Activated CD4-positive, CD25-positive, alpha-beta regulatory T cell treated with anti-CD3 and anti-CD28 coated beads, Interleukin-2, amount 50 U/mL, for 24 hours (primary cell): Measurements from ENCODE around the gene MAD2L1BP.

ENCODE experiments used
- ATAC-seq, 2 donors: fragments of 150-1000 bp; cut with Tn5 transposase; one replicate each; pipeline ENCODE4 v1.10.0; 2021; ENCODE audit warnings: mild to moderate bottlenecking in 1 of 2, moderate library complexity in 1 of 2

MAD2L1BP gene

GRCh38 chr6:43667245-43668150, 31.9 kb downstream of the MAD2L1BP start:
- peak; percentile 69 to 73 for ATAC-seq

DNA sequence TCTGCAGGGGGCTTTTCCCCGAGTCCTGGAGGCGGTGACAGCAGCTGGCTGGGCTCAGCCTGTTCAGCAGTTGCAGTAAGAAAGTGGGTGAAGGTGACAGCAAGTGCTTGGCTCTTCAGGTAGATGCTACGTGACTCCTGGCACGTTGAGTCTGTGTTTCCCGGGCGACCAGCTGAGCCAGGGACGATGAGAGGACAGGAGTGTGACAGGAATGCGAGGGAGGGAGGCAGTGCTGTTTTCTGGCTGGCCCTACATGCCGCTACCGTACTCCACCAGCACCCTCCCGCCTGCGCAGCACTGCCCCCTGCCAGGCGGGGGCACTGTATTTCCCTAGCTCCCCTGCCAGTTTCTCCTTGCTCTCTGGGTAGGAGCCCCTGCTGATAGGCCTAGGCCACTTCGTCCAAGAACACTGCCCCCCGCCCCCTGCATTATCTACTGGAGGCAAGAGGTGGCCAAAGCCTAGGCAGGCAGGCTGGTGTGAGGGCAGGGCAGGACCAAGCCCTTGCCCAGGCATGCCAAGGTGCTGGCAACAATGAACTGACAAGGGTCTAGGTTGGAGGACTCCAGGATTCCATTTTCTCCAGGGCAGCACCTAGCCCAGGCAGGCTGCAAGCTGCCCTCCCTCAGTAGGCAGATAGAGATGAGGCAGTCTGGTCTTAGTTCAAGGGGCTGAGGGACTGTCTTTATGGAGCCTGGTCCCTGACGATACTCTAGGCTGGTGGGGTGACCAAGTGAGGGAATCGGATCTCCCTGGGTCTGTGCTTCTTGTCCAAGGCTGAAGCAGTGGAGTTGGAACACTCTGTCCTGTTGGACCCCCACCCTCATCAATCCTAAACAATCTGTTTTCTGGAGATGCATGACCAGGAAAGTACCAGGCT, 32.8 kb downstream of the MAD2L1BP start:
- ATAC-seq, result peak; percentile 50 to 51

DNA sequence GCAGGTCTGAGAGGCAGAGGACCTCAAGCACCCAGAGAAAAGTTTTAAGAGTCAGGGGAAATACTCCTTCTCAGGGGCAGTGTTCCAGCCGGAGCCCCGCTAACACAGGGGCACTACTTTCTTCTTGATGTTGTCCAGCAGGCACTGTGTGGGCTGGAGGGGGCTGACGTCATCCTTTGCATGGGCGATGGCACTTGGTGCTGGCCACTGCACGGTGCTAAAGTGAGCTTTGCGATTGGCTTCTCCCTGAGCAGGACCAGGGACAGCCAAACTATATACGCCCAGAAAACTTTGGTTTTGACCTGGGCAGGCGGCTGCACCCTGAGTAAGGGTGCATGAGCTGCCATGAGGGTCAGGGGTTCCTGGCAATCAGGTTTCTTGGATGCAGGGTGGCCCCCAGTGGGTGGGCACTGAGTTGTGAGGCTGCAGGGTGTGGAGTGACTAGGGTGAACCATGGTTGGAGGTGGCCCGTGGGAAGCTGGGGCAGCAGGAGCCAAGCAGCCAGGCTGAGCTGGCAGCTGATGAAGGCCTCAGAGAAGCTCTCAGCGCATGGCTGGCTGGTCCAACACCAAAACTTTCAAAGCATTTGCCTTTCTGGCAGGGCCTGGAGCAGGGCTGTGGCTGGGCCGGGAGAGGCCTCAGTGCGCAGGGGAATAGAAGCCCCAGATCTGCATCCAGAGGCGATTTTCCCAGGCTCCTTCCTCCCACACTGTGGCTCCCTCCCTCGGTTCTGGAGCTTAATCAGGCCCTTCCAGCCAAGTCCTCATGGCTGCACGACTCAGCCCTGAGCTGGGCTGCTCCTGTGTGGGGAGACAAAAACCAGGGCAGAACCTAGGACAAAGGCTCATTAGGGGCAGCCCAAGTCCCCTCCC, 33.6 kb downstream of the MAD2L1BP start:
- ATAC-seq, result no peak

DNA sequence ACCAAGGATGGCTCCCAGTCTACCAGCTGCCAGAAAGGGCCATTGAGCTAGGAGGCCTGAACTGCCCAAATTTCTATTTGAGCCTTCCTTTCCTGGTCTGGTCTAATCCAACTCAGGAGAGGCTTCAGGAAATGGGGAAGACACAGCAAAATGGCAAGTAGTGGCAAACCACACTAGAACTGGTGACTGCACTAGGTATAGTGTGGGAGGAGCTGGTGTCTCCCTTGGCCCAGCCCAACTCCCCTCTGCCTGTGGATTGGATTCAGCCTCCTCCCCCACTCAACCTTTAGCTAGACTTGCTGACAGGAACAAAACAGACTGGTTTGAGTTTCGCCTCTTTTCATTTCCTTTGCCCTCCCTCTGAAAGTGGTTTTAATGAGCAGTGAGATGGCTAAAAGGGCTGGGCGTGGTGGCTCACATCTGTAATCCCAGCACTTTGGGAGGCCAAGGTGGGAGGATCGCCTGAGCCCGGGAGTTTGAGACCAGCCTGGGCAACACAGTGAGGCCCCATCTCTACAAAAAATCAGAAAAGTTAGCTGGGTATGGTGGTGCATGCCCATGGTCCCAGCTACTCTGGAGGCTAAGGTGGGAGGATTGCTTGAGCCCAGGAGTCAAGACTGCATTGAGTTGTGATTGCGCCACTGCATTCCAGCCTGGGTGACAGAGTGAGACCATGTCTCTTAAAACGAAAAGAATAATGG, 34.4 kb downstream of the MAD2L1BP start:
- no peak for ATAC-seq

DNA sequence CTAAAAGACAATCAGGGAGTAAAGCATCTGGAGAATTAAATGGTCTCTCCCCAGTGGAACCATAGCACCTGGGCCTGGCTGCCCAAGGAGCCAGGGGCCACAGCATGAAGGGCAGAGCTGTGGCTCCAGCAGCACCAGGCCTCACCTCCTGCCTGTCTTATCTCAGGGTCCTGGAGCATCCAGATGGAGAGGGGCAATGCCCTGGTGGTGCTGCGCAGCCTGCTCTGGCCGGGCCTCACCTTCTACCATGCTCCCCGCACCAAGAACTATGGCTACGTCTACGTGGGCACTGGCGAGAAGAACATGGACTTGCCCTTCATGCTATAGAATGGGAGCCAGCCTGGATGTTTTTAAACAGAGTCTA, 35.0 kb downstream of the MAD2L1BP start:
- no peak for ATAC-seq

DNA sequence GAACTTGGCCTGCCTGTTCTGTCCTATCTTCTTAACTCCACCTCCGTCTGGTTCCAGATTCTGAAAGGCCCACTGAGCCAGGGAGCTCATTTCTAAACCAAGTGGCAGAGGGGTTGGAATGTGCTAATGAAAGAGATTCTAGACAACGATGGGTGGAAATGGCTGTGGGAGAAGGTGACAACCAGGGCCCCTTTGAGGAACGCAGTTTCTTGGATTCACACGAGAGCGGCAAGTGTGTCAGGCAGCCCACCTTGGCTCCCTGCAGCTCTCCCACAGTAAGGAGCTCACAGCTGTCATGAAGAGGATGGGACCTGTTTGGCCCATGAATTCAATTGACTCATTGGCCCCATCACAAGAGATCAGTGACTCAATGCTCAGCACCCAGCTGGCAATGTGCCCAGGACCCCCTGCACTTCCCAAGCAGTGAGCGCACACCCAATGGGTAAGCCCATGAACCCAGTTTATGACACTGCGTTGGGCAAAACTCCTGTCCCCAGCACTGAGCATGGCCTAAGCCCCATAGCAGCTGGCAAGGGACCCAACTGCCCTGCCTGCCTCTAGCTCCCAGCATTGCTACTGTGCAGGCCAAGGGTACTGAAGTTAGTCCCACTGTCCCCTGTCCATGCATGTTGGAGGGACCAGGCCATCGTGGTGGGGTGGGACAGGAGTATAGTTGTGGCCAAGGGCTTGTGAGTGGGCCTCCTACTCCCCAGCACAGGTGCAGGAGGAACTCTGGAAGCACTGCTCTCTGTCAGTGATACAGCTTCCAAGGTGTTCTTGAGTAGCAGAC, 35.6 kb downstream of the MAD2L1BP start:
- no peak for ATAC-seq

DNA sequence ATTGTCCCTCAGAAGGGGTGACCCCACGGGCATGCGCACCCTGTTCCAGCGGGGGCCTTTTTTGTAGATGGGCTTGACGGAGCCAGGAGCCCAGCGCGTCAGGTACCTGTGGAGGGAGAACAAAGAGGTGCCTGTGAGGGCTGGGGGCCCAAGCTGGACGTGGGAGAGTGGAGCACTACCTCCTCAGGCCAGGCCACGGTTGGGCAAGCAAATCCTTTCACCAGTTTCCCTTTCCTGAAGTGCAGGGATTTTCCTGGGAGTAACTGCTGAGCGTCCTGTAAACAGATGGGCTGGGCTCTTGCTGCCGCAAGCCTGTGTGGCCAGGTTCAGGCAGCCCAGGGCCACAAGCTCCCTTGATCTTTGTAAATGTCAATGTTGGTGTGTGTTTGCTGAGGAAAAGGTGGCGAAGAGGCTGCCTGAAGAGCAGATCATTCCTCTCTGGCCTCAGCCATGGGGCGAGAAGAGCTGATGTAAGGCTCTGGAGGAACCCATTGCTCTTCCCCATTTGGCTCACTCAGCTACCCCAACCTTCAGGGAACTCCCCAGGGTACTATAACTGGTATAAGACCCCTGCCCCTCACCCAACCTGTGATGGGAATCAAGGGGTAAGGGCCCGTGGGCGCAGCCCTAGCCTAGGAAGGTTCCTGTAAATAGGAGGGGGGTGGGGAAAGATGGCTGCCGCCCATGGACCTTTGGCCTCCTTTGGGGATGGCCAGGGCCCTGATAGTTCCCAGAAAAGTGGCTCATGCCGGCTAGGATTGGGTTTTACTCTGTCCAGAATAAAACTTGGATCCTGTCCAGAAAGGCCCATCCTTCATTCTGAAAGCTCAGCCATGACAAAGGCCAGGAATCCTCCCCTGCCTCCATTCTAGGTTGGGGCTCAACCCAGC, 36.4 kb downstream of the MAD2L1BP start:
- ATAC-seq, result no peak

GRCh38 chr6:43673444-43674084, 37.9 kb downstream of the MAD2L1BP start:
- no peak for ATAC-seq

- ATAC-seq, result no peak
Observed at GRCh38 chr6:43674291-43674690, 38.7 kb downstream of the MAD2L1BP start.

- no peak for ATAC-seq
Observed at GRCh38 chr6:43674921-43675320, 39.3 kb downstream of the MAD2L1BP start.

DNA sequence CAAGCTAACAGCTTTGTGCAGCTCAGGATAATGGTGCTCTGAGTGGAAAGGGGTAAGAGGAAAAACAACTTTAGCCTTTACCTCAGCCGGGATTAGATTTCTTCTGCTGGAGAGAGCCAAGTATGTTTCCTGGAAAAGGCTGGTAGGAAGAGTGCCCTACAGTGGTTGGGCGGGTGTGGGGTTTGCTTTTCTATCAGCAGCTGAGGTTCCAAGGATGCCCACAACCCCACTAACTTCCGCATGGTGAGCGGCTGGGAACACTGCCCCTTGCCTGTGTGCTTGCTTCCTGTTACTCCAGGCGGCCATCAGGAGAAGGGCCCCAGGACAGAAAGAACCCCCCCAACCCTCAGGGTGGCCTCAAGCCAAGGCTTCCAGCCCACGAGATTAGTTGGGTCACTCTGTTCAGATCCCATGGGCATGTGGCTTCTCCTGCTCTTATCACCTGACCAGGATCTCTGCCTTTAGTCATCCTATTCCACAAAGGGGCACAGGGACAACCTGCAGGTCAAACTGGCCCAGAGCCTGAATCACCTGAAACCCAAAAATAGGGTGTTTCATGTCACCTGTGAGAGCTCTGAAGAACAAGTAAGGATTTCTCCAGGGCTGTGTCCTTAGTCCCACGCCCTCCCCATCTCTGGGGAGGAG, 41.4 kb downstream of the MAD2L1BP start:
- ATAC-seq, result no peak

DNA sequence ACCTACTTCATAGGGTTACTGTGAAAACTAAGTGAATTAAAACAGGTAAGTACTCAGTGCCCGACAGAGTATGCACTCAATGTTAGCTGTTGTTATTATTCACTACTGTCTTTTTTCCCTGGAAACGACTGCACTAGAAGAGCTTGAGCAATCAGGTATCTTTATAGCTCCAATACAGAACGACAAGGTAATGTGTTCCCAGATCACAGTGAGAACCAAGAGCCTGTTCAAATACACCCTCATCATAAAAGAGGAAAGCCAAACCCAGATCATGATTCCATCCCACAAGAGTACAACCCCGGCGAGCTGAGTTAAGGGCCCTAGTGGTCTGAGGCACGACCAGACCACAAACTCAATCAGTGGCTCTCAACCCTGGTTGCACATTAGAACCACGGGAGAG, 42.1 kb downstream of the MAD2L1BP start:
- ATAC-seq, result no peak

- no peak for ATAC-seq
Observed at GRCh38 chr6:43678341-43678740, 42.7 kb downstream of the MAD2L1BP start.

- ATAC-seq, result no peak
Observed at GRCh38 chr6:43679057-43679456, 43.4 kb downstream of the MAD2L1BP start.

- ATAC-seq, result no peak
Observed at GRCh38 chr6:43680308-43681200, 44.9 kb downstream of the MAD2L1BP start.

DNA sequence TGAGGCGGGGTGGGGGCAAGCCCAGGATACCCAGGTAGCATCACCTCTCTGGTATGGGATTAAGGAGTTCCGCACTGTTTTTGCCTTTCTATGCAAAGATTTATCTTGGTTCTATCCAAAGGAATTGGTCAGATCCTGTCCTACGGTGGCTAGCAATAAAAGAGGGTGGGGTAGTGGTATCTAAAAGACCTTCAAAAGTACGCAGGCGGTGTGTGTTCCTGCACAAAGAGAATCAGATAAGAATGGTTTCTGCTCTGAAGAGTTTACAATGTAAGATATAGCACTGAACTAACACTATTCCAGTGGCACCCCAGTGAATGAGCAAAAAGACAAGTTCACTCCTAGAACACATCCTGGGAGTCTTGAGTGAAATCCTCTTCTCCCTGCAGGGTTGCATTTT, 45.7 kb downstream of the MAD2L1BP start:
- no peak for ATAC-seq

GRCh38 chr6:43682724-43683429, 47.2 kb downstream of the MAD2L1BP start:
- no peak for ATAC-seq
